SK-N-SH treated with all-trans-retinoic acid at 6 μM for 48 hours (cell line): Measurements from ENCODE around the gene SMYD3.

Experiments
- ESRRG ChIP-seq: fragments of 250-450 bp; sonication (Bioruptor Pico); IDR thresholded peaks from 2 replicates; pipeline ENCODE4 v1.6.1; 2021; ENCODE audit warnings: mild to moderate bottlenecking
- GLIS3 ChIP-seq: fragments of 250-450 bp; sonication (Bioruptor Pico); IDR thresholded peaks from 2 replicates; pipeline ENCODE4 v1.5.0; 2020; ENCODE audit warnings: mild to moderate bottlenecking, moderate library complexity
- OSR1 ChIP-seq: fragments of 250-450 bp; sonication (Bioruptor Pico); IDR thresholded peaks from 2 replicates; pipeline ENCODE4 v1.8.0; 2022; ENCODE audit warnings: moderate library complexity, mild to moderate bottlenecking, inconsistent platforms
- PPARA ChIP-seq: fragments of 250-450 bp; sonication (Bioruptor Pico); IDR thresholded peaks from 2 replicates; pipeline ENCODE4 v1.5.0; 2020; ENCODE audit warnings: mild to moderate bottlenecking, borderline replicate concordance
- RARB ChIP-seq: fragments of 250-450 bp; sonication (Bioruptor Pico); IDR thresholded peaks from 2 replicates; pipeline ENCODE4 v1.8.0; 2021; ENCODE audit warnings: mild to moderate bottlenecking, moderate library complexity
- TOX ChIP-seq: fragments of 250-450 bp; sonication (Bioruptor Pico); IDR thresholded peaks from 2 replicates; pipeline ENCODE4 v1.8.0; 2021; ENCODE audit warnings: mild to moderate bottlenecking, moderate library complexity, borderline replicate concordance
- ZFP3 ChIP-seq: fragments of 250-450 bp; sonication (Bioruptor Pico); IDR thresholded peaks from 2 replicates; pipeline ENCODE4 v1.5.0; 2020; ENCODE audit warnings: mild to moderate bottlenecking, moderate library complexity
- ZFP30 ChIP-seq: fragments of 450-650 bp; formaldehyde crosslinking; IDR thresholded peaks from 2 replicates; pipeline ENCODE4 v1.5.0; 2022; ENCODE audit warnings: mild to moderate bottlenecking, moderate library complexity
- ZNF565 ChIP-seq: fragments of 450-650 bp; formaldehyde crosslinking; conservative IDR thresholded peaks from 2 replicates; pipeline ENCODE4 v1.5.0; 2020; ENCODE audit warnings: low read depth, mild to moderate bottlenecking, moderate library complexity
- ZNF70 ChIP-seq: fragments of 450-650 bp; formaldehyde crosslinking; IDR thresholded peaks from 2 replicates; pipeline ENCODE4 v1.5.0; 2020; ENCODE audit warnings: mild to moderate bottlenecking, moderate library complexity
- TF ChIP-seq, protein P1 (sequence below): fragments of 250-450 bp; sonication (Bioruptor Pico); IDR thresholded peaks from 2 replicates; pipeline ENCODE4 v1.5.1; 2021; ENCODE audit warnings: mild to moderate bottlenecking, moderate library complexity

DNA sequence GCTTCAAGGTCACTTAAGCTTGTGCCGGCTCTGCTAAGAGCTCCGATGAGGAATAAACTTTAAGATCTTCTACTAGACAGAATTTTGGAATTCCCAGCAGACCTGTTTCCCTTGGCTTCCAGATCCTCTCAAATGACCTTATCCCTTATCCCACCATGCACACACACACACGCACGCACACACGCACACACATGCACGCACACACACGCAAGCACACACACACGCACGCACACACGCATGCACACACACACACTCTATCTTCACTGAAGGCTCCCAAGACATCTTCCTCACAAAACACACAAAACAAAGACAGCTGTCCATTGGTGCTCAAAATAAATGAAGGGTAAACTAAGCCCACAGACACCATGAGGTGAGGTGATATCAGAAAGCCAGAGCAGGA lies 692.4 kb downstream of the SMYD3 start:
- TF ChIP-seq, protein P1, sequence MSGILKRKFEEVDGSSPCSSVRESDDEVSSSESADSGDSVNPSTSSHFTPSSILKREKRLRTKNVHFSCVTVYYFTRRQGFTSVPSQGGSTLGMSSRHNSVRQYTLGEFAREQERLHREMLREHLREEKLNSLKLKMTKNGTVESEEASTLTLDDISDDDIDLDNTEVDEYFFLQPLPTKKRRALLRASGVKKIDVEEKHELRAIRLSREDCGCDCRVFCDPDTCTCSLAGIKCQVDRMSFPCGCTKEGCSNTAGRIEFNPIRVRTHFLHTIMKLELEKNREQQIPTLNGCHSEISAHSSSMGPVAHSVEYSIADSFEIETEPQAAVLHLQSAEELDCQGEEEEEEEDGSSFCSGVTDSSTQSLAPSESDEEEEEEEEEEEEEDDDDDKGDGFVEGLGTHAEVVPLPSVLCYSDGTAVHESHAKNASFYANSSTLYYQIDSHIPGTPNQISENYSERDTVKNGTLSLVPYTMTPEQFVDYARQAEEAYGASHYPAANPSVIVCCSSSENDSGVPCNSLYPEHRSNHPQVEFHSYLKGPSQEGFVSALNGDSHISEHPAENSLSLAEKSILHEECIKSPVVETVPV (CRISPR knock-in tag): no peak
- TF ChIP-seq PPARA (no peak), ZFP3 (CRISPR knock-in tag) (no peak), ZNF70 (CRISPR knock-in tag) (no peak), OSR1 (CRISPR knock-in tag) (no peak), GLIS3 (CRISPR knock-in tag) (no peak), ZFP30 (CRISPR knock-in tag) (no peak), TOX (CRISPR knock-in tag) (no peak), ZNF565 (CRISPR knock-in tag) (no peak), RARB (CRISPR knock-in tag) (no peak), ESRRG (no peak)
